ENCODE data around the gene MEF2A.

GRCh38 chr15:99727330-99727729 is 161.5 kb downstream of the MEF2A start:
- TF ChIP-seq POLR2AphosphoS5 (IDR thresholded peaks at IDR 0.05; ENCODE audit: low read depth, low read length) (no peak), EZH2 (IDR thresholded peaks at IDR 0.05) (no peak), POLR2A (IDR thresholded peaks at IDR 0.05; ENCODE audit: borderline replicate concordance, extremely low read depth, insufficient read depth, insufficient read length) (no peak), ZNF274 (IDR thresholded peaks at IDR 0.05; ENCODE audit: low read depth, low read length) (no peak), RAD21 (IDR thresholded peaks at IDR 0.05; ENCODE audit: low read depth) (no peak)
